HCT116 (cell line): Measurements from ENCODE around the gene RNF152.

Experiments used
- EZH2 ChIP-seq: fragments of 200-600 bp; sonication (generic); IDR thresholded peaks from 2 replicates; pipeline ENCODE4 v1.6.1; 2017; ENCODE audit warnings: antibody characterized with exemption, mixed run types
- EZH2phosphoT487 ChIP-seq: fragments of 200-600 bp; IDR thresholded peaks from 2 replicates; pipeline ENCODE4 v1.6.1; 2018; ENCODE audit warnings: antibody characterized with exemption, borderline replicate concordance
- RAD21 ChIP-seq: IDR thresholded peaks from 2 replicates; pipeline ENCODE4 v1.6.1; 2012; ENCODE audit warnings: low read depth, mild to moderate bottlenecking
- TF ChIP-seq, protein P1 (sequence below): IDR thresholded peaks from 2 replicates; pipeline ENCODE4 v1.6.1; 2012; ENCODE audit warnings: low read depth
- TF ChIP-seq, protein P2 (sequence below), 3 experiments: fragments of 200-600 bp in 1 of 3; sonication (generic) in 1 of 3; IDR thresholded peaks in 2 of 3; conservative IDR thresholded peaks in 1 of 3; 2 replicates each; pipeline ENCODE4 v1.5.1; 2012 to 2017; ENCODE audit warnings: low read depth in 2 of 3, low read length in 2 of 3, antibody characterized with exemption in 1 of 3, borderline replicate concordance in 1 of 3, control low read depth in 1 of 3, mild to moderate bottlenecking in 1 of 3, mixed read lengths in 1 of 3, mixed run types in 1 of 3, moderate library complexity in 1 of 3; ENCODE audit not compliant: insufficient read depth in 1 of 3

DNA sequence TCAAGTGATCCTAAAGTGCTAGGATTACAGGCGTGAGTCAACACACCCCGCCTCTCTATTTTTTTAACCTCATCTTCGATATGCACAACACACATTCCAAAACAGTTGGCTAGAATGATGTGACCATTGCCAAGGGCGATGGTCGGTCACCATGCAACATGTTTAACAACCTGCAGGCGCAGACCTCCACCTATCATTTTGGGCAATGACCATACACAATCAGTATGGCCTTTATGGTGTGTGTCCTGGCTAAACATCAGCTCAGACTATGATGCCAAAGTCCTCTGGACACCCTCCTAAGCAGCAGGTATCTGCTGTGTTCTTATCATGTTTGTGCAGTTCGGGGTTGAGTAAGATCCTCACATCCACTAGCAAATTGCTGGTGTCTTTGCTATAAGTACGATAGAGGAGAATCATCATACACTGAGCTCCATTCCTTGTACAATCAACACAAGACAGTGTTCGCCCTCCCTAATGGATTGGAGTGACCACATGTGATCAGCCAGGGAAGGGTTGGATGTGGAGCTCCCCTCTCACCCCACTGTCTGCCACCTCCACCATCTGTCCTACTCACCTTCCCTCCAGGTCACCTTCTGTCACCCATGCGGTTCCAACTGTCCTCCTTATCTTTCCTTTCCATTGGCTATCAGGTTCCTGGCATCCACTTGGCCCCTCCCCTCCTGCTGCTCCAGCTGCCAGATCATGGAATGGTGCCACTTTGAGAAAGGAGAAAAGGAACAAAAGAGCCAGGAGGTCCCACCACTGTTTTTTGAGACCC, 7.9 kb upstream of the RNF152 start:
- TF ChIP-seq, protein P1, sequence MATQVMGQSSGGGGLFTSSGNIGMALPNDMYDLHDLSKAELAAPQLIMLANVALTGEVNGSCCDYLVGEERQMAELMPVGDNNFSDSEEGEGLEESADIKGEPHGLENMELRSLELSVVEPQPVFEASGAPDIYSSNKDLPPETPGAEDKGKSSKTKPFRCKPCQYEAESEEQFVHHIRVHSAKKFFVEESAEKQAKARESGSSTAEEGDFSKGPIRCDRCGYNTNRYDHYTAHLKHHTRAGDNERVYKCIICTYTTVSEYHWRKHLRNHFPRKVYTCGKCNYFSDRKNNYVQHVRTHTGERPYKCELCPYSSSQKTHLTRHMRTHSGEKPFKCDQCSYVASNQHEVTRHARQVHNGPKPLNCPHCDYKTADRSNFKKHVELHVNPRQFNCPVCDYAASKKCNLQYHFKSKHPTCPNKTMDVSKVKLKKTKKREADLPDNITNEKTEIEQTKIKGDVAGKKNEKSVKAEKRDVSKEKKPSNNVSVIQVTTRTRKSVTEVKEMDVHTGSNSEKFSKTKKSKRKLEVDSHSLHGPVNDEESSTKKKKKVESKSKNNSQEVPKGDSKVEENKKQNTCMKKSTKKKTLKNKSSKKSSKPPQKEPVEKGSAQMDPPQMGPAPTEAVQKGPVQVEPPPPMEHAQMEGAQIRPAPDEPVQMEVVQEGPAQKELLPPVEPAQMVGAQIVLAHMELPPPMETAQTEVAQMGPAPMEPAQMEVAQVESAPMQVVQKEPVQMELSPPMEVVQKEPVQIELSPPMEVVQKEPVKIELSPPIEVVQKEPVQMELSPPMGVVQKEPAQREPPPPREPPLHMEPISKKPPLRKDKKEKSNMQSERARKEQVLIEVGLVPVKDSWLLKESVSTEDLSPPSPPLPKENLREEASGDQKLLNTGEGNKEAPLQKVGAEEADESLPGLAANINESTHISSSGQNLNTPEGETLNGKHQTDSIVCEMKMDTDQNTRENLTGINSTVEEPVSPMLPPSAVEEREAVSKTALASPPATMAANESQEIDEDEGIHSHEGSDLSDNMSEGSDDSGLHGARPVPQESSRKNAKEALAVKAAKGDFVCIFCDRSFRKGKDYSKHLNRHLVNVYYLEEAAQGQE = no peak
- TF ChIP-seq RAD21 (no peak), EZH2phosphoT487 (no peak), EZH2 (no peak)
- TF ChIP-seq, protein P2, sequence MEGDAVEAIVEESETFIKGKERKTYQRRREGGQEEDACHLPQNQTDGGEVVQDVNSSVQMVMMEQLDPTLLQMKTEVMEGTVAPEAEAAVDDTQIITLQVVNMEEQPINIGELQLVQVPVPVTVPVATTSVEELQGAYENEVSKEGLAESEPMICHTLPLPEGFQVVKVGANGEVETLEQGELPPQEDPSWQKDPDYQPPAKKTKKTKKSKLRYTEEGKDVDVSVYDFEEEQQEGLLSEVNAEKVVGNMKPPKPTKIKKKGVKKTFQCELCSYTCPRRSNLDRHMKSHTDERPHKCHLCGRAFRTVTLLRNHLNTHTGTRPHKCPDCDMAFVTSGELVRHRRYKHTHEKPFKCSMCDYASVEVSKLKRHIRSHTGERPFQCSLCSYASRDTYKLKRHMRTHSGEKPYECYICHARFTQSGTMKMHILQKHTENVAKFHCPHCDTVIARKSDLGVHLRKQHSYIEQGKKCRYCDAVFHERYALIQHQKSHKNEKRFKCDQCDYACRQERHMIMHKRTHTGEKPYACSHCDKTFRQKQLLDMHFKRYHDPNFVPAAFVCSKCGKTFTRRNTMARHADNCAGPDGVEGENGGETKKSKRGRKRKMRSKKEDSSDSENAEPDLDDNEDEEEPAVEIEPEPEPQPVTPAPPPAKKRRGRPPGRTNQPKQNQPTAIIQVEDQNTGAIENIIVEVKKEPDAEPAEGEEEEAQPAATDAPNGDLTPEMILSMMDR (IDR thresholded peaks at IDR 0.05 in 2 of 3, conservative IDR thresholded peaks at IDR 0.05 in 1 of 3; ENCODE audit: borderline replicate concordance in 1 of 3, insufficient read depth in 1 of 3, low read depth in 2 of 3, low read length in 2 of 3) = no peak
